Gastroesophageal sphincter (tissue), 3 donors: Measurements from ENCODE around the gene BTBD9.

Experiments used
- EP300 ChIP-seq: sonication (generic); formaldehyde crosslinking; IDR thresholded peaks from one replicate; pipeline ENCODE4 v1.6.1; 2017; ENCODE audit warnings: antibody characterized with exemption, mild to moderate bottlenecking
- POLR2A ChIP-seq, 2 donors: fragments of 450-650 bp; IDR thresholded peaks; one replicate each; pipeline ENCODE4 v1.6.1; 2017; ENCODE audit warnings: antibody characterized with exemption in 2 of 2, mild to moderate bottlenecking in 2 of 2, moderate library complexity in 1 of 2
- TF ChIP-seq, protein P1 (sequence below), 4 experiments: fragments of 200-600 bp in 2 of 4; fragments of 450-650 bp in 2 of 4; sonication (generic) in 1 of 4; IDR thresholded peaks; one replicate each; pipeline ENCODE4 v1.5.1; 2017 to 2019; ENCODE audit warnings: antibody characterized with exemption in 4 of 4, mild to moderate bottlenecking in 2 of 4, moderate library complexity in 2 of 4

GRCh38 chr6:38150681-38151296, 488.9 kb downstream of the BTBD9 start:
- TF ChIP-seq POLR2A (IDR thresholded peaks at IDR 0.05) (no peak), EP300 (no peak)
- TF ChIP-seq, protein P1, sequence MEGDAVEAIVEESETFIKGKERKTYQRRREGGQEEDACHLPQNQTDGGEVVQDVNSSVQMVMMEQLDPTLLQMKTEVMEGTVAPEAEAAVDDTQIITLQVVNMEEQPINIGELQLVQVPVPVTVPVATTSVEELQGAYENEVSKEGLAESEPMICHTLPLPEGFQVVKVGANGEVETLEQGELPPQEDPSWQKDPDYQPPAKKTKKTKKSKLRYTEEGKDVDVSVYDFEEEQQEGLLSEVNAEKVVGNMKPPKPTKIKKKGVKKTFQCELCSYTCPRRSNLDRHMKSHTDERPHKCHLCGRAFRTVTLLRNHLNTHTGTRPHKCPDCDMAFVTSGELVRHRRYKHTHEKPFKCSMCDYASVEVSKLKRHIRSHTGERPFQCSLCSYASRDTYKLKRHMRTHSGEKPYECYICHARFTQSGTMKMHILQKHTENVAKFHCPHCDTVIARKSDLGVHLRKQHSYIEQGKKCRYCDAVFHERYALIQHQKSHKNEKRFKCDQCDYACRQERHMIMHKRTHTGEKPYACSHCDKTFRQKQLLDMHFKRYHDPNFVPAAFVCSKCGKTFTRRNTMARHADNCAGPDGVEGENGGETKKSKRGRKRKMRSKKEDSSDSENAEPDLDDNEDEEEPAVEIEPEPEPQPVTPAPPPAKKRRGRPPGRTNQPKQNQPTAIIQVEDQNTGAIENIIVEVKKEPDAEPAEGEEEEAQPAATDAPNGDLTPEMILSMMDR (IDR thresholded peaks at IDR 0.05): no peak
